ENCODE measurements around the gene MUC6.

Gene MUC6

DNA sequence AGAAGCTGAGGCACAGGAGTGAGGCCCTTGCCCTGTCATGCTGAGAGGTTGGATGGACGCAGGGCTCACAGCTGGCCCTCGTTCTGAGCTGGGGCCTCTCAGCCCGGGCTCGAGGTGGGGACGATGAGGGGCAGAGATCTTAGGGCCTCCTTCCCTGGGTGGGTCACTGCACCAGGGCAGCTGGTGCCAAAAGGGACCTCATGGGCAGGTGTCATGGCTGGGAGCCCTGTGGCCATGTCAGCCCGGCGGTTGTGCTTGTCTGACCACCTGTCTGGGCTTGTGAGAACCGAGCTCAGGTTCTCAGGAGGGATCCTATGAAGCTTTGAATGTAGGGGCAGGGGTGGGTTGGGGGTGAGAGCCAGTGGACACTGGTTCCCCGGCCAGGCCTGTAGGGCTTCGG lies 1.8 kb upstream of the MUC6 start:
- CTCF ChIA-PET, result no interaction called here
- DNase-seq (ENCODE audit: extremely low spot score), result no peak
- POLR2A ChIA-PET, result no interaction called here
- TF ChIP-seq, protein P1, sequence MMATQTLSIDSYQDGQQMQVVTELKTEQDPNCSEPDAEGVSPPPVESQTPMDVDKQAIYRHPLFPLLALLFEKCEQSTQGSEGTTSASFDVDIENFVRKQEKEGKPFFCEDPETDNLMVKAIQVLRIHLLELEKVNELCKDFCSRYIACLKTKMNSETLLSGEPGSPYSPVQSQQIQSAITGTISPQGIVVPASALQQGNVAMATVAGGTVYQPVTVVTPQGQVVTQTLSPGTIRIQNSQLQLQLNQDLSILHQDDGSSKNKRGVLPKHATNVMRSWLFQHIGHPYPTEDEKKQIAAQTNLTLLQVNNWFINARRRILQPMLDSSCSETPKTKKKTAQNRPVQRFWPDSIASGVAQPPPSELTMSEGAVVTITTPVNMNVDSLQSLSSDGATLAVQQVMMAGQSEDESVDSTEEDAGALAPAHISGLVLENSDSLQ (IDR thresholded peaks at IDR 0.05), result no peak
- TF ChIP-seq ARNT (IDR thresholded peaks at IDR 0.05) (no peak), BHLHE40 (IDR thresholded peaks at IDR 0.05; ENCODE audit: borderline replicate concordance) (no peak), ELF4 (IDR thresholded peaks at IDR 0.05) (no peak), FOXA1 (IDR thresholded peaks at IDR 0.05) (no peak), SP1 (IDR thresholded peaks at IDR 0.05) (no peak), CTBP1 (IDR thresholded peaks at IDR 0.05; ENCODE audit: borderline replicate concordance) (no peak), L3MBTL2 (conservative IDR thresholded peaks at IDR 0.05) (no peak), HDGF (IDR thresholded peaks at IDR 0.05; ENCODE audit: borderline replicate concordance) (no peak), FOXK2 (IDR thresholded peaks at IDR 0.05) (no peak), NFRKB (IDR thresholded peaks at IDR 0.05) (no peak), ZNF384 (IDR thresholded peaks at IDR 0.05) (no peak), LEF1 (IDR thresholded peaks at IDR 0.05; ENCODE audit: borderline replicate concordance) (no peak), TARDBP (IDR thresholded peaks at IDR 0.05) (no peak), FOXM1 (IDR thresholded peaks at IDR 0.05; ENCODE audit: borderline replicate concordance) (no peak)

DNA sequence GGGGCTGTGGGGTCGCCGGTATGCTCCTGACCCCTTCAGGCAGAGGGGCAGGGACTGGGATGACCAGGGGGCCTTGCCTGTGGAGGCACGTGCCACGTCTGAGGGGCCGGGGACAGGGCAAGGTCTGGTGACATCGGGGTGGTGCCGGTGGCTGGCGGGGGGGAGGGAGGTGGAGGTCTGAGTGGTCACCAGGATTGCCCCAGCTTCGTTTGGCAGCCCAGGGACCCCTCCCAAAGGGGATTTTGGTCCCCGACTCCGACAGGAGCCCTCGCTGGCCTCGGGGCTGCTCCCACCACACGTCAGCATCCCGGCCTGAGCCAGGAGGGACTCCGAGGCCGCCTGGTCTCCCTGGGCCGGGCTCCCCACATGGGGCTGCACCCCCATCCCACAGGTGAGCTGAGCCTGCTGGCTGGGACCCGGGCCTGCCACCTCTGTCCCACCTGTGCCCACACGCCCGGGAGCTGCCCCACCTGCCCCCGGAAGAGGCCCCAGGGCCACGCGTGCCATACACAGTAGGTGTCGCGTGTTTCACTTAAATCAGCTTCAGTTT lies 1.1 kb upstream of the MUC6 start:
- no peak for DNase-seq (ENCODE audit: extremely low spot score)
- CTCF ChIA-PET, result no interaction called here
- POLR2A ChIA-PET, result no interaction called here
- TF ChIP-seq SP1 (IDR thresholded peaks at IDR 0.05) (no peak), FOXM1 (IDR thresholded peaks at IDR 0.05; ENCODE audit: borderline replicate concordance) (no peak), FOXK2 (IDR thresholded peaks at IDR 0.05) (no peak), HDGF (IDR thresholded peaks at IDR 0.05; ENCODE audit: borderline replicate concordance) (no peak), ELF4 (IDR thresholded peaks at IDR 0.05) (no peak), TARDBP (IDR thresholded peaks at IDR 0.05) (no peak), FOXA1 (IDR thresholded peaks at IDR 0.05) (no peak), SUZ12 (IDR thresholded peaks at IDR 0.05) (no peak), NFRKB (IDR thresholded peaks at IDR 0.05) (no peak), L3MBTL2 (conservative IDR thresholded peaks at IDR 0.05) (no peak), CTBP1 (IDR thresholded peaks at IDR 0.05; ENCODE audit: borderline replicate concordance) (no peak), ZNF384 (IDR thresholded peaks at IDR 0.05) (no peak), ARNT (IDR thresholded peaks at IDR 0.05) (no peak), LEF1 (IDR thresholded peaks at IDR 0.05; ENCODE audit: borderline replicate concordance) (no peak), BHLHE40 (IDR thresholded peaks at IDR 0.05; ENCODE audit: borderline replicate concordance) (no peak)
- TF ChIP-seq, protein P1 (IDR thresholded peaks at IDR 0.05), result no peak

DNA sequence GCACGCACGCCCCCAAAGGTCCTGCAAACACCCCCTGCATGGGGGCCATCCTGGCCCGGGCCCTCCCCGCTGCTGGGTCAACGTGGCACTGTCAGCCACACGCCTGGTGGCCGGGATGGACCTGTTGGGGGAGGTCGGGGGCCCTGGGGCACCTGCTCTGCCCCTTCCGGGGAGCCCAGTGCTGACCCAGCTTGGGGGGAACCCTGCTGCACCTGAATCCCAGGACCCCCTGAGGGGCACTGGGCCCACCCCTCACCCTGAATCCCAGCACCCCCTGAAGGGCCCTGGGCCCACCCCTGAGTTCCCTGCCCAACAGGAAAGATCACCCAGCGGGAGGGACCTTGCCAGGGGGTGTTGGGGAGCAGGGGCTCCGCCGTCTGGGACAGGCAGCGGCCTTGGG lies 413 bp upstream of the MUC6 start:
- DNase-seq (ENCODE audit: extremely low spot score), result no peak
- POLR2A ChIA-PET, result no interaction called here
- CTCF ChIA-PET, result no interaction called here
- no peak for TF ChIP-seq NFRKB (IDR thresholded peaks at IDR 0.05)
- no peak for TF ChIP-seq LEF1 (IDR thresholded peaks at IDR 0.05; ENCODE audit: borderline replicate concordance)
- no peak for TF ChIP-seq ZNF384 (IDR thresholded peaks at IDR 0.05)
- no peak for TF ChIP-seq TARDBP (IDR thresholded peaks at IDR 0.05)
- TF ChIP-seq FOXA1 (IDR thresholded peaks at IDR 0.05), result no peak
- TF ChIP-seq, protein P1 (IDR thresholded peaks at IDR 0.05), result no peak
- no peak for TF ChIP-seq BHLHE40 (IDR thresholded peaks at IDR 0.05; ENCODE audit: borderline replicate concordance)
- no peak for TF ChIP-seq L3MBTL2 (conservative IDR thresholded peaks at IDR 0.05)
- no peak for TF ChIP-seq FOXM1 (IDR thresholded peaks at IDR 0.05; ENCODE audit: borderline replicate concordance)
- TF ChIP-seq CTBP1 (IDR thresholded peaks at IDR 0.05; ENCODE audit: borderline replicate concordance), result no peak
- no peak for TF ChIP-seq SP1 (IDR thresholded peaks at IDR 0.05)
- TF ChIP-seq HDGF (IDR thresholded peaks at IDR 0.05; ENCODE audit: borderline replicate concordance), result no peak
- TF ChIP-seq ELF4 (IDR thresholded peaks at IDR 0.05), result no peak
- no peak for TF ChIP-seq SUZ12 (IDR thresholded peaks at IDR 0.05)
- TF ChIP-seq ARNT (IDR thresholded peaks at IDR 0.05), result no peak
- no peak for TF ChIP-seq FOXK2 (IDR thresholded peaks at IDR 0.05)

GRCh38 chr11:1035577-1036283 lies 788 bp downstream of the MUC6 start:
- TF ChIP-seq FOXM1 (IDR thresholded peaks at IDR 0.05; ENCODE audit: borderline replicate concordance), result no peak
- no peak for TF ChIP-seq BHLHE40 (IDR thresholded peaks at IDR 0.05; ENCODE audit: borderline replicate concordance)
- TF ChIP-seq SP1 (IDR thresholded peaks at IDR 0.05), result no peak
- no peak for TF ChIP-seq CTBP1 (IDR thresholded peaks at IDR 0.05; ENCODE audit: borderline replicate concordance)
- TF ChIP-seq, protein P1 (IDR thresholded peaks at IDR 0.05), result no peak
- TF ChIP-seq L3MBTL2 (conservative IDR thresholded peaks at IDR 0.05), result no peak
- no peak for TF ChIP-seq NFRKB (IDR thresholded peaks at IDR 0.05)
- ChIA-PET POLR2A (no interaction called here), CTCF (no interaction called here)
- DNase-seq (ENCODE audit: extremely low spot score), result no peak

GRCh38 chr11:1034456-1035295 lies 1.8 kb downstream of the MUC6 start:
- ChIA-PET CTCF (no interaction called here), POLR2A (no interaction called here)

More at GRCh38 chr11:1034456-1035295, 1.8 kb downstream of the MUC6 start:
- TF ChIP-seq ZNF384 (IDR thresholded peaks at IDR 0.05), result no peak
- no peak for TF ChIP-seq FOXK2 (IDR thresholded peaks at IDR 0.05)
- TF ChIP-seq ELF4 (IDR thresholded peaks at IDR 0.05), result no peak
- no peak for TF ChIP-seq FOXA1 (IDR thresholded peaks at IDR 0.05)
- no peak for TF ChIP-seq LEF1 (IDR thresholded peaks at IDR 0.05; ENCODE audit: borderline replicate concordance)
- no peak for TF ChIP-seq TARDBP (IDR thresholded peaks at IDR 0.05)
- TF ChIP-seq FOXM1 (IDR thresholded peaks at IDR 0.05; ENCODE audit: borderline replicate concordance), result no peak
- TF ChIP-seq NFRKB (IDR thresholded peaks at IDR 0.05), result no peak
- no peak for TF ChIP-seq SUZ12 (IDR thresholded peaks at IDR 0.05)
- TF ChIP-seq L3MBTL2 (conservative IDR thresholded peaks at IDR 0.05), result no peak
- TF ChIP-seq ARNT (IDR thresholded peaks at IDR 0.05), result no peak
- no peak for TF ChIP-seq CTBP1 (IDR thresholded peaks at IDR 0.05; ENCODE audit: borderline replicate concordance)
- no peak for TF ChIP-seq HDGF (IDR thresholded peaks at IDR 0.05; ENCODE audit: borderline replicate concordance)
- TF ChIP-seq, protein P1 (IDR thresholded peaks at IDR 0.05), result no peak
- DNase-seq (ENCODE audit: extremely low spot score), result no peak

Data from HEK293T (cell line).